IMR-90 (cell line): ENCODE data around the gene NUDT3. TPM values are rescaled to one million over a fixed set of nuclear protein-coding genes. Genes with fewer than 3 reads are reported as not detected.
A peak's percentile ranks its signal among the peaks of the same experiment; 100 is the strongest.

Experiments used
- ATAC-seq: fragments of 200-7000 bp; cut with Tn5 transposase; 2 replicates; pipeline ENCODE4 v1.9.1; 2020; ENCODE audit warnings: low read depth, mild to moderate bottlenecking, moderate library complexity
- BruUV-seq: library from RNA; stranded (reverse); fragments of 400-500 nt; replicated peaks from 2 replicates; lab custom pipeline; 2021; lab: Mats Ljungman, UMichigan
- CTCF ChIA-PET: fragments of 300-600 bp; formaldehyde crosslinking; extraction: SDS; loops from one replicate; lab custom pipeline; 2021; ENCODE audit warnings: antibody characterized with exemption; lab: Yijun Ruan, JAX
- POLR2A ChIA-PET: fragments of 300-600 bp; sonication (Branson Sonifier 250); formaldehyde crosslinking; loops from one replicate; lab custom pipeline; 2022; ENCODE audit warnings: antibody characterized with exemption; ENCODE audit not compliant: unreplicated experiment; lab: Charles Lee
- DNase-seq: peaks from one replicate; pipeline ENCODE4 v3.0.0; 2013
- H2AFZ ChIP-seq: replicated peaks from 2 replicates; pipeline ENCODE3; 2013; ENCODE audit warnings: low read length, mild to moderate bottlenecking; ENCODE audit not compliant: poor library complexity
- H2AK5ac ChIP-seq: 2 replicates; pipeline ENCODE4 v1.6.1; 2013; ENCODE audit warnings: low read depth, low read length, inconsistent platforms
- H2AK9ac ChIP-seq: replicated peaks from 2 replicates; pipeline ENCODE3; 2013; ENCODE audit warnings: mild to moderate bottlenecking, low read depth, low read length, moderate library complexity; ENCODE audit not compliant: poor library complexity
- H2BK120ac ChIP-seq: 2 replicates; pipeline ENCODE4 v1.6.1; 2013; ENCODE audit warnings: low read depth, low read length, inconsistent platforms
- H2BK15ac ChIP-seq: 3 replicates; pipeline ENCODE4 v1.6.1; 2013; ENCODE audit warnings: low read depth, low read length, inconsistent platforms
- H2BK20ac ChIP-seq: 2 replicates; pipeline ENCODE4 v1.6.1; 2013; ENCODE audit warnings: low read depth, mild to moderate bottlenecking, inconsistent platforms, low read length, moderate library complexity
- H2BK5ac ChIP-seq: 2 replicates; pipeline ENCODE4 v1.6.1; 2013; ENCODE audit warnings: mild to moderate bottlenecking, low read depth, low read length, inconsistent platforms; ENCODE audit not compliant: poor library complexity, severe bottlenecking
- H3K14ac ChIP-seq: replicated peaks from 2 replicates; pipeline ENCODE4 v1.6.1; 2013; ENCODE audit warnings: low read depth, low read length, inconsistent platforms
- H3K18ac ChIP-seq: 2 replicates; pipeline ENCODE4 v1.6.1; 2013; ENCODE audit warnings: low read depth, low read length, control low read depth
- H3K23ac ChIP-seq: 2 replicates; pipeline ENCODE4 v1.6.1; 2013; ENCODE audit warnings: low read depth, low read length, inconsistent platforms
- H3K27ac ChIP-seq: 2 replicates; pipeline ENCODE4 v1.5.1; 2013; ENCODE audit warnings: mild to moderate bottlenecking, control low read depth, low read length; ENCODE audit not compliant: insufficient read depth
- H3K27me3 ChIP-seq: 2 replicates; pipeline ENCODE4 v1.6.1; 2013; ENCODE audit warnings: low read length; ENCODE audit not compliant: control insufficient read depth, insufficient read depth
- H3K36me3 ChIP-seq: 2 replicates; pipeline ENCODE4 v1.6.1; 2013; ENCODE audit warnings: low read length, mixed read lengths; ENCODE audit not compliant: control insufficient read depth, insufficient read depth
- H3K4ac ChIP-seq: 2 replicates; pipeline ENCODE4 v1.6.1; 2013; ENCODE audit warnings: low read depth, low read length, inconsistent platforms
- H3K4me1 ChIP-seq: 2 replicates; pipeline ENCODE4 v1.6.1; 2013; ENCODE audit warnings: low read length, mixed read lengths; ENCODE audit not compliant: control insufficient read depth, insufficient read depth
- H3K4me2 ChIP-seq: 2 replicates; pipeline ENCODE4 v1.6.1; 2013; ENCODE audit warnings: low read depth, mild to moderate bottlenecking, control low read depth, low read length, moderate library complexity
- H3K4me3 ChIP-seq: 2 replicates; pipeline ENCODE4 v1.5.1; 2013; ENCODE audit warnings: low read depth, mild to moderate bottlenecking, control low read depth, low read length, moderate library complexity; ENCODE audit not compliant: insufficient read depth
- H3K56ac ChIP-seq: 2 replicates; pipeline ENCODE4 v1.6.1; 2013; ENCODE audit warnings: low read length, inconsistent platforms; ENCODE audit not compliant: insufficient read depth; ENCODE audit errors: extremely low read depth
- H3K79me1 ChIP-seq, 2 experiments: 2 replicates each; pipeline ENCODE4 v1.6.1; 2013; ENCODE audit warnings: low read length in 2 of 2, inconsistent platforms in 1 of 2, low read depth in 1 of 2
- H3K9ac ChIP-seq: 2 replicates; pipeline ENCODE4 v1.6.1; 2013; ENCODE audit warnings: low read depth, low read length, control low read depth
- H3K9me1 ChIP-seq: 2 replicates; pipeline ENCODE4 v1.6.1; 2013; ENCODE audit warnings: low read length, inconsistent platforms; ENCODE audit not compliant: insufficient read depth
- H3K9me3 ChIP-seq: 2 replicates; pipeline ENCODE4 v1.6.1; 2013; ENCODE audit warnings: low read length; ENCODE audit not compliant: control insufficient read depth, insufficient read depth
- H4K20me1 ChIP-seq: 2 replicates; pipeline ENCODE4 v1.6.1; 2013; ENCODE audit warnings: low read length, inconsistent platforms; ENCODE audit not compliant: insufficient read depth
- H4K5ac ChIP-seq: 2 replicates; pipeline ENCODE4 v1.6.1; 2013; ENCODE audit warnings: mild to moderate bottlenecking, low read depth, low read length, control low read depth
- H4K8ac ChIP-seq, 2 experiments: 2 replicates each; pipeline ENCODE4 v1.6.1; 2013; ENCODE audit warnings: low read depth in 2 of 2, low read length in 2 of 2, control low read depth in 1 of 2, inconsistent platforms in 1 of 2
- H4K91ac ChIP-seq: 2 replicates; pipeline ENCODE4 v1.6.1; 2013; ENCODE audit warnings: low read depth, low read length, inconsistent platforms; ENCODE audit not compliant: insufficient read depth
- BHLHE40 ChIP-seq: fragments of 150-350 bp; IDR thresholded peaks from 2 replicates; pipeline ENCODE4 v1.6.1; 2016; ENCODE audit warnings: mild to moderate bottlenecking, low read depth, low read length
- CHD1 ChIP-seq: IDR thresholded peaks from 2 replicates; pipeline ENCODE4 v1.6.1; 2012; ENCODE audit warnings: low read depth, low read length, improper control_type of control experiment
- FOS ChIP-seq: fragments of 150-350 bp; IDR thresholded peaks from 2 replicates; pipeline ENCODE4 v1.6.1; 2016; ENCODE audit warnings: low read depth, low read length
- MAFK ChIP-seq: IDR thresholded peaks from 2 replicates; pipeline ENCODE4 v1.6.1; 2012; ENCODE audit warnings: low read depth, low read length, improper control_type of control experiment
- MAZ ChIP-seq: IDR thresholded peaks from 2 replicates; pipeline ENCODE4 v1.6.1; 2012; ENCODE audit warnings: low read depth, mild to moderate bottlenecking, low read length, improper control_type of control experiment, moderate library complexity, borderline replicate concordance
- MXI1 ChIP-seq: IDR thresholded peaks from 2 replicates; pipeline ENCODE4 v1.6.1; 2012; ENCODE audit warnings: low read depth, mild to moderate bottlenecking, low read length, moderate library complexity, borderline replicate concordance
- POLR2A ChIP-seq: IDR thresholded peaks from 2 replicates; pipeline ENCODE4 v1.6.1; 2012; ENCODE audit warnings: mild to moderate bottlenecking, low read depth, low read length
- RAD21 ChIP-seq: IDR thresholded peaks from 2 replicates; pipeline ENCODE4 v1.6.1; 2012; ENCODE audit warnings: low read length, improper control_type of control experiment
- RCOR1 ChIP-seq: IDR thresholded peaks from 2 replicates; pipeline ENCODE4 v1.6.1; 2012; ENCODE audit warnings: mild to moderate bottlenecking, low read length, improper control_type of control experiment; ENCODE audit not compliant: insufficient replicate concordance
- RFX5 ChIP-seq: IDR thresholded peaks from 2 replicates; pipeline ENCODE4 v1.8.0; 2012; ENCODE audit warnings: low read depth, mild to moderate bottlenecking, low read length, moderate library complexity
- SMC3 ChIP-seq: fragments of 150-350 bp; IDR thresholded peaks from 2 replicates; pipeline ENCODE4 v1.6.1; 2016; ENCODE audit warnings: low read depth, mild to moderate bottlenecking, antibody characterized with exemption, low read length, moderate library complexity
- WGBS, 2 experiments: methylation state at CpG; one replicate each; pipeline versions ENCODE4 v1.1.5 to v1.1.7; 2013; ENCODE audit warnings: missing lambda C conversion rate in 2 of 2; ENCODE audit not compliant: insufficient read length in 1 of 2; ENCODE audit errors: extremely low coverage in 2 of 2; 5-methylcytosine and 5-hydroxymethylcytosine counted together
- dilution Hi-C: fragments of 300-500 bp; cut with HindIII; formaldehyde crosslinking; loops from one replicate; pipeline ENCODE4 v1.14.3; 2018; ENCODE audit warnings: low sequenced_read_pairs; ENCODE audit not compliant: unreplicated experiment
- in situ Hi-C: fragments of 300-500 bp; cut with MboI; formaldehyde crosslinking; loops from 3 replicates; pipeline ENCODE4 v1.14.3; 2019; ENCODE audit warnings: low sequenced_read_pairs, inconsistent platforms, mixed read lengths
- intact Hi-C: fragments of 100-400 bp; cut with micrococcal nuclease; formaldehyde crosslinking; loops from 2 replicates; pipeline ENCODE4 v1.10.0; 2022
- polyA plus RNA-seq, 3 experiments: library from polyadenylated mRNA; depleted of rRNA; stranded (reverse); fragments of >200 nt; gene quantifications; 2 replicates each; pipeline ENCODE4 v1.2.3, GENCODE V29; 2012; ENCODE audit warnings: low replicate concordance in 1 of 3
- total RNA-seq: library from RNA; depleted of rRNA; stranded (reverse); fragments of >200 nt; gene quantifications from 2 replicates; pipeline ENCODE4 v1.2.3, GENCODE V29; 2012
- TF ChIP-seq, protein P1 (sequence below): conservative IDR thresholded peaks from 2 replicates; pipeline ENCODE4 v1.5.1; 2012; ENCODE audit warnings: mild to moderate bottlenecking, low read depth, low read length, improper control_type of control experiment
- TF ChIP-seq, protein P2 (sequence below): fragments of 150-350 bp; IDR thresholded peaks from 2 replicates; pipeline ENCODE4 v1.6.1; 2016; ENCODE audit warnings: low read depth, mild to moderate bottlenecking, low read length, moderate library complexity, borderline replicate concordance

NUDT3 gene
- total and polyA plus RNA-seq, 2 of the 4 experiments (the other 2 are of a cell fraction) = 10.1 to 17.2 TPM

DNA sequence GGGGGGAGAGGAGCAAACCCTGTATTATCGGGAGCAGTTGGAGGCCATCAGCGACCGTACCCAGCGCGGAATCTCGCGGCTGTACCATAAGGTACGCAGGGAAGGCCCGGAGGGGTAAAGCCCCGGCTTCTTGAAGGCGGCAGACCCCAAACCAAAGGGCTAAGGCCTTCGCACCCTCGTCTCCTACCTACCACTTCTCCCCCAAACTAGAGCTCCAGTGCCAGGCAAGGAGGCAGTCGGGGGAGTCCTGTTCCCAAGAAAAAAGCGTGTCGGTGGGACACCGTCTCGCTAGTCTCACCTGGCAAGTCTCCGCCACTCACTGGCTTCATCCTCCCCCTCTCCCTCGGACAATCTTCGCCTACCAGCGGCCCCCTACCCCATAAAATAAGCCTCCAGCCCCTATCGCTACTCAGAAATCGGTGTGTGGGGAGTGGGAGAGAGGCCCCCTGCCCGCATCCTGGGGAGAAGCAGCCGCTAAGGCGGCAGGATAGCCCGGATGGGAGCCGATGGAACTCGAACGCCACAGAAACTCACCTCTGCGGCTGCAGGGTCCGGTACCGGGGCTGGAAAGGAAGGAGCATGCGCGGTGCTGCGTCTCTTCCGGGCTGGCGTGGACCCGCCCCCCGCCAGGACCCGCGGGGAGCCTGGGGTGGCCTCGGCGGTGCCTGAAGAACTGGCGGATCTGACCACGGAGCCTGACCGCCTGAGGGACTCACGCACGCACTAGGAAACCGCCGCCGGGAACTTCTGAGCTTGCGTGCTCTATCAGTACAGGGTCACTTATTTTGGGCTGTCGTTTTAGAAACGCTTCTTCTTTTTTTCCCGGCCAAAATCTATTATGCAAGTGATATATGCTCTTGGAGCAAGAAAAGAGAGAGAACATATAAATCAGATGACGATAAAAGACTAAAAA is 33.3 kb upstream of the NUDT3 start, which contains the start of gene RPS10:
Gene RPS10 (minus strand): TSS at position 572 of the 913 bp plus-strand sequence. CDS start 848 bp downstream, outside the sequence.
- Histone ChIP-seq H3K9ac (peak within 1 kb of the TSS; percentile 97), H2BK15ac (no peak within 1 kb of the TSS), H3K4ac (peak within 1 kb of the TSS; percentile 90), H3K36me3 (peaks cover 34% of the 10 kb centered on the region), H3K9me1 (no peaks in the 10 kb centered on the region), H3K14ac (peak within 1 kb of the TSS; percentile 99), H3K27me3 (no peaks in the 10 kb centered on the region; the same call in 1 of the 2 replicates), H3K79me1 (peaks cover 31 to 44% of the 10 kb centered on the region in 2 experiments), H3K18ac (peak within 1 kb of the TSS; percentile 3; the same call in 1 of the 2 replicates), H2AK5ac (peak within 1 kb of the TSS; percentile 74), H4K91ac (peak within 1 kb of the TSS; percentile 86), H2BK5ac (peak within 1 kb of the TSS; percentile 55), H2AK9ac (peak within 1 kb of the TSS; percentile 97), H3K23ac (peak within 1 kb of the TSS; percentile 98), H4K20me1 (peaks cover 39% of the 10 kb centered on the region), H2BK20ac (no peak within 1 kb of the TSS), H2BK120ac (peak within 1 kb of the TSS; percentile 2; the same call in 1 of the 2 replicates), H2AFZ (peak within 1 kb of the TSS; percentile 78), H3K4me3 (peak within 1 kb of the TSS; percentile 82), H4K8ac (peak within 1 kb of the TSS; percentile 59 to 87), H3K9me3 (peaks cover under 1% of the 10 kb centered on the region; the same call in 1 of the 2 replicates), H3K4me1 (peaks cover 2% of the 10 kb centered on the region), H3K4me2 (peak within 1 kb of the TSS; percentile 94), H3K27ac (peak within 1 kb of the TSS; percentile 81), H4K5ac (peak within 1 kb of the TSS; percentile 26), H3K56ac (peak within 1 kb of the TSS; percentile 84)
- dilution Hi-C loops (no loop called here), in situ Hi-C loops (loop anchor here (10.0 kb wide), 1 partner anchor 179 kb away; no protein-coding TSS in a partner anchor), intact Hi-C loops (no loop called here)
- POLR2A ChIA-PET = interaction anchor here (0.5 to 1.2 kb wide), 4 partner anchors 9 to 270 kb away, joined by 3 to 14 read pairs (median 4); no protein-coding TSS in a partner anchor
- 1% methylated on average over 29 of the region's 58 CpGs; no CpG with 5 or more reads in 1 of the 2 experiments for WGBS, 2 experiments
- TF ChIP-seq RCOR1 (no peak), FOS (no peak), POLR2A (peak; percentile 95), RFX5 (no peak), BHLHE40 (no peak), MAFK (no peak), MAZ (peak; percentile 65; the same call in 1 of the 2 replicates), MXI1 (peak; percentile 71; the same call in 1 of the 2 replicates), RAD21 (no peak), SMC3 (peak; percentile 37), CHD1 (no peak)
- TF ChIP-seq, protein P1, sequence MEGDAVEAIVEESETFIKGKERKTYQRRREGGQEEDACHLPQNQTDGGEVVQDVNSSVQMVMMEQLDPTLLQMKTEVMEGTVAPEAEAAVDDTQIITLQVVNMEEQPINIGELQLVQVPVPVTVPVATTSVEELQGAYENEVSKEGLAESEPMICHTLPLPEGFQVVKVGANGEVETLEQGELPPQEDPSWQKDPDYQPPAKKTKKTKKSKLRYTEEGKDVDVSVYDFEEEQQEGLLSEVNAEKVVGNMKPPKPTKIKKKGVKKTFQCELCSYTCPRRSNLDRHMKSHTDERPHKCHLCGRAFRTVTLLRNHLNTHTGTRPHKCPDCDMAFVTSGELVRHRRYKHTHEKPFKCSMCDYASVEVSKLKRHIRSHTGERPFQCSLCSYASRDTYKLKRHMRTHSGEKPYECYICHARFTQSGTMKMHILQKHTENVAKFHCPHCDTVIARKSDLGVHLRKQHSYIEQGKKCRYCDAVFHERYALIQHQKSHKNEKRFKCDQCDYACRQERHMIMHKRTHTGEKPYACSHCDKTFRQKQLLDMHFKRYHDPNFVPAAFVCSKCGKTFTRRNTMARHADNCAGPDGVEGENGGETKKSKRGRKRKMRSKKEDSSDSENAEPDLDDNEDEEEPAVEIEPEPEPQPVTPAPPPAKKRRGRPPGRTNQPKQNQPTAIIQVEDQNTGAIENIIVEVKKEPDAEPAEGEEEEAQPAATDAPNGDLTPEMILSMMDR = 0 out of 2 replicates have a peak, but pooled peaks have one; percentile 14
- TF ChIP-seq, protein P2, sequence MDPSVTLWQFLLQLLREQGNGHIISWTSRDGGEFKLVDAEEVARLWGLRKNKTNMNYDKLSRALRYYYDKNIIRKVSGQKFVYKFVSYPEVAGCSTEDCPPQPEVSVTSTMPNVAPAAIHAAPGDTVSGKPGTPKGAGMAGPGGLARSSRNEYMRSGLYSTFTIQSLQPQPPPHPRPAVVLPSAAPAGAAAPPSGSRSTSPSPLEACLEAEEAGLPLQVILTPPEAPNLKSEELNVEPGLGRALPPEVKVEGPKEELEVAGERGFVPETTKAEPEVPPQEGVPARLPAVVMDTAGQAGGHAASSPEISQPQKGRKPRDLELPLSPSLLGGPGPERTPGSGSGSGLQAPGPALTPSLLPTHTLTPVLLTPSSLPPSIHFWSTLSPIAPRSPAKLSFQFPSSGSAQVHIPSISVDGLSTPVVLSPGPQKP = no peak
- ATAC-seq (peak; percentile 98), DNase-seq (peak; percentile 92)
- CTCF ChIA-PET = interaction anchor here (0.6 to 2.1 kb wide), 8 partner anchors 69 to 331 kb away, joined by 3 to 10 read pairs (median 4); no protein-coding TSS in a partner anchor
- BruUV-seq = TSS peak; percentile 70
